ENCODE data around the gene COL11A1. TPM values are rescaled to one million over a fixed set of nuclear protein-coding genes. Genes with fewer than 3 reads are reported as not detected.
"Not testable (repeated sequence)": the region's sequence is repeated elsewhere in the genome, so short reads cannot be mapped to it uniquely, and the experiment has no call there.

Gene COL11A1
- total RNA-seq, 1 donor from 2014 or later, result 19.0 TPM

- intact Hi-C loops (cut with DNase I), result no loop called here
- DNase-seq (ENCODE audit: low spot score), result no peak
- no peak for ATAC-seq
Measured at GRCh38 chr1:102853701-102854187, 254.6 kb downstream of the COL11A1 start.

GRCh38 chr1:102853136-102853535 is 255.2 kb downstream of the COL11A1 start:
- no peak for ATAC-seq
- intact Hi-C loops (cut with DNase I), result no loop called here
- DNase-seq (ENCODE audit: low spot score), result no peak

- intact Hi-C loops (cut with DNase I), result no loop called here
- DNase-seq (ENCODE audit: low spot score) (no peak), ATAC-seq (no peak)
Measured at GRCh38 chr1:102852613-102853012, 255.7 kb downstream of the COL11A1 start.

GRCh38 chr1:102851616-102852015 is 256.7 kb downstream of the COL11A1 start:
- intact Hi-C loops (cut with DNase I), result no loop called here
- DNase-seq (ENCODE audit: low spot score) (no peak), ATAC-seq (no peak)

GRCh38 chr1:102842606-102843005 is 265.7 kb downstream of the COL11A1 start:
- intact Hi-C loops (cut with DNase I), result no loop called here
- ATAC-seq (no peak), DNase-seq (ENCODE audit: low spot score) (no peak)

GRCh38 chr1:102840741-102841140 is 267.6 kb downstream of the COL11A1 start:
- no peak for ATAC-seq
- intact Hi-C loops (cut with DNase I), result no loop called here
- no peak for DNase-seq (ENCODE audit: low spot score)

- ATAC-seq (no peak), DNase-seq (ENCODE audit: low spot score) (no peak)
- intact Hi-C loops (cut with DNase I), result no loop called here
Measured at GRCh38 chr1:102838016-102838415, 270.3 kb downstream of the COL11A1 start.

- ATAC-seq (no peak), DNase-seq (ENCODE audit: low spot score) (no peak)
- intact Hi-C loops (cut with DNase I), result no loop called here
Measured at GRCh38 chr1:102837551-102837950, 270.8 kb downstream of the COL11A1 start.

GRCh38 chr1:102836991-102837390 is 271.3 kb downstream of the COL11A1 start:
- intact Hi-C loops (cut with DNase I), result no loop called here
- DNase-seq (ENCODE audit: low spot score), result no peak
- no peak for ATAC-seq

- ATAC-seq (no peak), DNase-seq (ENCODE audit: low spot score) (no peak)
- intact Hi-C loops (cut with DNase I), result no loop called here
Measured at GRCh38 chr1:102834688-102835320, 273.5 kb downstream of the COL11A1 start.

GRCh38 chr1:102833151-102833550 is 275.2 kb downstream of the COL11A1 start:
- DNase-seq (ENCODE audit: low spot score) (no peak), ATAC-seq (no peak)
- intact Hi-C loops (cut with DNase I), result no loop called here

- DNase-seq (ENCODE audit: low spot score); intact Hi-C loops (cut with DNase I); ATAC-seq: not testable (repeated sequence)
Measured at GRCh38 chr1:102826706-102827105, 281.6 kb downstream of the COL11A1 start.
